Panc1 (cell line): ENCODE data around the gene AP5B1.
"Not testable (repeated sequence)": the region's sequence is repeated elsewhere in the genome, so short reads cannot be mapped to it uniquely, and the experiment has no call there.

Experiments
- CTCF ChIP-seq: fragments of 450-650 bp; IDR thresholded peaks from 2 replicates; pipeline ENCODE4 v1.5.1; 2017; ENCODE audit warnings: mild to moderate bottlenecking
- POLR2AphosphoS5 ChIP-seq: IDR thresholded peaks from 2 replicates; pipeline ENCODE4 v1.6.1; 2012; ENCODE audit warnings: mild to moderate bottlenecking, low read depth, low read length, moderate library complexity
- SIN3A ChIP-seq: IDR thresholded peaks from 2 replicates; pipeline ENCODE4 v1.6.1; 2012; ENCODE audit warnings: low read depth, mild to moderate bottlenecking, low read length, moderate library complexity, borderline replicate concordance; ENCODE audit not compliant: insufficient read depth
- TCF7L2 ChIP-seq: IDR thresholded peaks from 2 replicates; pipeline ENCODE4 v1.6.1; 2011; ENCODE audit warnings: mild to moderate bottlenecking, low read depth, low read length, inconsistent platforms
- TF ChIP-seq, protein P1 (sequence below), 2 experiments: IDR thresholded peaks; 2 replicates each; pipeline ENCODE4 v1.6.1; 2011 to 2012; ENCODE audit warnings: low read depth in 2 of 2, control low read depth in 1 of 2, low read length in 1 of 2, mild to moderate bottlenecking in 1 of 2, moderate library complexity in 1 of 2; ENCODE audit not compliant: insufficient read depth in 1 of 2

DNA sequence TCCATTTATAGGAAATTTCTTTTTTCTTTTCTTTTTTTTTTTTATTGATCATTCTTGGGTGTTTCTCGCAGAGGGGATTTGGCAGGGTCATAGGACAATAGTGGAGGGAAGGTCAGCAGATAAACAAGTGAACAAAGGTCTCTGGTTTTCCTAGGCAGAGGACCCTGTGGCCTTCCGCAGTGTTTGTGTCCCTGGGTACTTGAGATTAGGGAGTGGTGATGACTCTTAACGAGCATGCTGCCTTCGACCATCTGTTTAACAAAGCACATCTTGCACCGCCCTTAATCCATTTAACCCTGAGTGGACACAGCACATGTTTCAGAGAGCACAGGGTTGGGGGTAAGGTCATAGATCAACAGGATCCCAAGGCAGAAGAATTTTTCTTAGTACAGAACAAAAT is 18.6 kb downstream of the AP5B1 start:
- not testable (repeated sequence) for TF ChIP-seq CTCF, POLR2AphosphoS5, TCF7L2, SIN3A
- TF ChIP-seq, protein P1, sequence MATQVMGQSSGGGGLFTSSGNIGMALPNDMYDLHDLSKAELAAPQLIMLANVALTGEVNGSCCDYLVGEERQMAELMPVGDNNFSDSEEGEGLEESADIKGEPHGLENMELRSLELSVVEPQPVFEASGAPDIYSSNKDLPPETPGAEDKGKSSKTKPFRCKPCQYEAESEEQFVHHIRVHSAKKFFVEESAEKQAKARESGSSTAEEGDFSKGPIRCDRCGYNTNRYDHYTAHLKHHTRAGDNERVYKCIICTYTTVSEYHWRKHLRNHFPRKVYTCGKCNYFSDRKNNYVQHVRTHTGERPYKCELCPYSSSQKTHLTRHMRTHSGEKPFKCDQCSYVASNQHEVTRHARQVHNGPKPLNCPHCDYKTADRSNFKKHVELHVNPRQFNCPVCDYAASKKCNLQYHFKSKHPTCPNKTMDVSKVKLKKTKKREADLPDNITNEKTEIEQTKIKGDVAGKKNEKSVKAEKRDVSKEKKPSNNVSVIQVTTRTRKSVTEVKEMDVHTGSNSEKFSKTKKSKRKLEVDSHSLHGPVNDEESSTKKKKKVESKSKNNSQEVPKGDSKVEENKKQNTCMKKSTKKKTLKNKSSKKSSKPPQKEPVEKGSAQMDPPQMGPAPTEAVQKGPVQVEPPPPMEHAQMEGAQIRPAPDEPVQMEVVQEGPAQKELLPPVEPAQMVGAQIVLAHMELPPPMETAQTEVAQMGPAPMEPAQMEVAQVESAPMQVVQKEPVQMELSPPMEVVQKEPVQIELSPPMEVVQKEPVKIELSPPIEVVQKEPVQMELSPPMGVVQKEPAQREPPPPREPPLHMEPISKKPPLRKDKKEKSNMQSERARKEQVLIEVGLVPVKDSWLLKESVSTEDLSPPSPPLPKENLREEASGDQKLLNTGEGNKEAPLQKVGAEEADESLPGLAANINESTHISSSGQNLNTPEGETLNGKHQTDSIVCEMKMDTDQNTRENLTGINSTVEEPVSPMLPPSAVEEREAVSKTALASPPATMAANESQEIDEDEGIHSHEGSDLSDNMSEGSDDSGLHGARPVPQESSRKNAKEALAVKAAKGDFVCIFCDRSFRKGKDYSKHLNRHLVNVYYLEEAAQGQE (IDR thresholded peaks at IDR 0.05; ENCODE audit: insufficient read depth in 1 of 2, low read depth in 2 of 2, low read length in 1 of 2), result not testable (repeated sequence)
